ENCODE results near the gene CNGA1.

Gene CNGA1

DNA sequence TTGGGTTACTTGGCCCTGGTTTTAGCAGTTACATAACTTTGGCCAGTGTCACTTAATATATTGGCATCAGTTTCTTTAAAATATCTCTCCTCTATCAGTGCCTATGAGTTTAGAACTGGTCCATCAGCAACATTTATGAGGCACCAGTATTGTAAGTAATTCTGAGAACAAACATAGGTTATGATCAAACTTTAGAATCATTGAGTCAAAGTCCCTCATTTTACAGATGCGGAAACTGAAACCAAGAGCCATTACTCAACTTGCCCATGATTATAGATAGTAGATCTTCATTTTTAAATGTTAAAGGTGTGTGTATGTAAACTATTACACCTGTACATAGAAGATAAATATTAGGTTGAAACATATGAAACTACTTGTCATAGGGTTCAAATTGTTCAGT, 4.6 kb upstream of the CNGA1 start:
- H4K20me1 ChIP-seq (ENCODE audit: insufficient read depth, low read length): no peaks in the 10 kb centered on the region
- no peak overlapping the region for H3K4me2 ChIP-seq (ENCODE audit: insufficient read depth, low read length)
- H3K27me3 ChIP-seq (ENCODE audit: insufficient read depth, low read length, poor library complexity): no peaks in the 10 kb centered on the region
- no peak overlapping the region for H3K27ac ChIP-seq (ENCODE audit: low read length)
- no peaks in the 10 kb centered on the region for H3K4me1 ChIP-seq (ENCODE audit: insufficient read depth, low read length)
- H3K36me3 ChIP-seq (ENCODE audit: insufficient read depth, low read length): no peaks in the 10 kb centered on the region
- no peak overlapping the region for H3K9ac ChIP-seq (ENCODE audit: low read depth, low read length)
- H3K79me2 ChIP-seq (ENCODE audit: insufficient read depth, low read length): no peaks in the 10 kb centered on the region
- no peak for DNase-seq
- H2AFZ ChIP-seq (ENCODE audit: low read depth, low read length): no peak overlapping the region
- H3K9me3 ChIP-seq (ENCODE audit: insufficient read depth, low read length, severe bottlenecking): no peaks in the 10 kb centered on the region
- no peak for ATAC-seq (ENCODE audit: insufficient read depth, low read depth)
- H3K4me3 ChIP-seq (ENCODE audit: low read depth in 1 of 2, low read length in 2 of 2): no peak overlapping the region
- TF ChIP-seq EZH2 (IDR thresholded peaks at IDR 0.05; ENCODE audit: borderline replicate concordance, low read depth, low read length, severe bottlenecking) (no peak), CTCF (IDR thresholded peaks at IDR 0.05; ENCODE audit: borderline replicate concordance, extremely low read depth, low read length, poor library complexity, severe bottlenecking) (no peak)

GRCh38 chr4:48018112-48018511, 1.6 kb upstream of the CNGA1 start:
- Histone ChIP-seq H3K27ac (ENCODE audit: low read length) (no peak overlapping the region), H3K4me1 (ENCODE audit: insufficient read depth, low read length) (no peaks in the 10 kb centered on the region), H3K79me2 (ENCODE audit: insufficient read depth, low read length) (no peaks in the 10 kb centered on the region), H3K9me3 (ENCODE audit: insufficient read depth, low read length, severe bottlenecking) (no peaks in the 10 kb centered on the region), H3K4me3 (ENCODE audit: low read depth in 1 of 2, low read length in 2 of 2) (no peak overlapping the region), H2AFZ (ENCODE audit: low read depth, low read length) (no peak overlapping the region), H3K36me3 (ENCODE audit: insufficient read depth, low read length) (no peaks in the 10 kb centered on the region), H4K20me1 (ENCODE audit: insufficient read depth, low read length) (no peaks in the 10 kb centered on the region), H3K27me3 (ENCODE audit: insufficient read depth, low read length, poor library complexity) (no peaks in the 10 kb centered on the region), H3K4me2 (ENCODE audit: insufficient read depth, low read length) (no peak overlapping the region), H3K9ac (ENCODE audit: low read depth, low read length) (no peak overlapping the region)
- DNase-seq (no peak), ATAC-seq (ENCODE audit: insufficient read depth, low read depth) (no peak)
- no peak for TF ChIP-seq CTCF (IDR thresholded peaks at IDR 0.05; ENCODE audit: borderline replicate concordance, extremely low read depth, low read length, poor library complexity, severe bottlenecking)
- no peak for TF ChIP-seq EZH2 (IDR thresholded peaks at IDR 0.05; ENCODE audit: borderline replicate concordance, low read depth, low read length, severe bottlenecking)

DNA sequence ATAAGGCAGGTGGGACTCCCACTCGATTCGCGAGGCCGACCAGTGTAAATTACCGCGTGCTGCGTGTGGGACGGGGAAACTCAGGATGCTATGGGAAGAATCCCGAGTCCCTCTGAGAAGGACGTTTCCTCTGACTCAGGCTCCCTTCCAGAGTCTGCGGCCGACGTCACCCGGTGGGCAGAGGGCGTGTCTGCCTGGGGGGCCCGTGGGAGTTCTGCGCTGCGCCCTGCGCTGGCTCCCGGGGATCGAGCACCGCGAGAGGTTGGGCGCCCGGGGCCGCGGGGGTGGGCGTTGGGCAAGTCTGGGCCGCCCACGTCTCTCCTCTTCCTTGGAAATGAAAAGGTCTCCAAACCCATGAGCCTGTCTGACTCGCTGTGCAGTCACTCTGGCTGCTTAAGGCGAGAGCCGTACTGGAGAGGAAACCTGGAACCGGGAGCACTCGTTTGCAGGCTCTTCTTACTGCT, 659 bp upstream of the CNGA1 start:
- H3K4me3 ChIP-seq (ENCODE audit: low read depth in 1 of 2, low read length in 2 of 2): no peak overlapping the region

More for the DNA sequence above, 659 bp upstream of the CNGA1 start:
- Histone ChIP-seq H3K27me3 (ENCODE audit: insufficient read depth, low read length, poor library complexity) (no peaks in the 10 kb centered on the region), H3K9ac (ENCODE audit: low read depth, low read length) (no peak overlapping the region), H4K20me1 (ENCODE audit: insufficient read depth, low read length) (no peaks in the 10 kb centered on the region), H3K36me3 (ENCODE audit: insufficient read depth, low read length) (no peaks in the 10 kb centered on the region), H3K9me3 (ENCODE audit: insufficient read depth, low read length, severe bottlenecking) (no peaks in the 10 kb centered on the region), H3K4me1 (ENCODE audit: insufficient read depth, low read length) (no peaks in the 10 kb centered on the region), H3K27ac (ENCODE audit: low read length) (no peak overlapping the region), H3K79me2 (ENCODE audit: insufficient read depth, low read length) (no peaks in the 10 kb centered on the region), H3K4me2 (ENCODE audit: insufficient read depth, low read length) (no peak overlapping the region), H2AFZ (ENCODE audit: low read depth, low read length) (no peak overlapping the region)
- no peak for ATAC-seq (ENCODE audit: insufficient read depth, low read depth)
- DNase-seq: no peak
- TF ChIP-seq CTCF (IDR thresholded peaks at IDR 0.05; ENCODE audit: borderline replicate concordance, extremely low read depth, low read length, poor library complexity, severe bottlenecking) (no peak), EZH2 (IDR thresholded peaks at IDR 0.05; ENCODE audit: borderline replicate concordance, low read depth, low read length, severe bottlenecking) (no peak)
